ENCODE results near the gene PITRM1. TPM values are rescaled to one million over a fixed set of nuclear protein-coding genes. Genes with fewer than 3 reads are reported as not detected.
A peak's percentile ranks its signal among the peaks of the same experiment; 100 is the strongest.

The PITRM1 gene
- total RNA-seq, 6 donors from 2014 or later = 63.4 to 216 (median 77.5) TPM

- Histone ChIP-seq H3K4me3 (no peak overlapping the region), H3K27ac (no peak overlapping the region), H3K9me3 (no peaks in the 10 kb centered on the region), H3K36me3 (peaks cover 64 to 95% (median 76%) of the 10 kb centered on the region in 4 donors), H3K27me3 (no peaks in the 10 kb centered on the region), H3K4me1 (no peaks in the 10 kb centered on the region)
- WGBS, 2 donors = 94 to 96% methylated on average over 10 of the region's 10 CpGs
- TF ChIP-seq POLR2AphosphoS5 (IDR thresholded peaks at IDR 0.05) = no peak
- TF ChIP-seq POLR2A (IDR thresholded peaks at IDR 0.05) = no peak
- TF ChIP-seq EP300 (IDR thresholded peaks at IDR 0.05) = no peak
- ATAC-seq (ENCODE audit: low FRiP score in 2 of 2) (no peak), DNase-seq (no peak)
Measured at GRCh38 chr10:3159152-3159551, 13.4 kb downstream of the PITRM1 start.

- TF ChIP-seq EP300 (IDR thresholded peaks at IDR 0.05) = no peak
- TF ChIP-seq POLR2A (IDR thresholded peaks at IDR 0.05) = no peak
- no peak for TF ChIP-seq CTCF (IDR thresholded peaks at IDR 0.05)
- no peak for TF ChIP-seq POLR2AphosphoS5 (IDR thresholded peaks at IDR 0.05)
- Histone ChIP-seq H3K9me3 (no peaks in the 10 kb centered on the region), H3K27me3 (no peaks in the 10 kb centered on the region), H3K27ac (no peak overlapping the region), H3K4me3 (no peak overlapping the region), H3K4me1 (no peaks in the 10 kb centered on the region), H3K36me3 (peaks cover 65 to 100% (median 82%) of the 10 kb centered on the region in 4 donors)
- WGBS, 2 donors = 94 to 97% methylated on average over 10 of the region's 10 CpGs
- ATAC-seq (ENCODE audit: low FRiP score in 2 of 2) (no peak), DNase-seq (no peak)
Measured at GRCh38 chr10:3154666-3155065, 17.9 kb downstream of the PITRM1 start.

- Histone ChIP-seq H3K9me3 (no peaks in the 10 kb centered on the region), H3K27ac (no peak overlapping the region), H3K4me1 (no peaks in the 10 kb centered on the region), H3K36me3 (peaks cover 62 to 100% (median 82%) of the 10 kb centered on the region in 4 donors), H3K4me3 (no peak overlapping the region), H3K27me3 (no peaks in the 10 kb centered on the region)
- 83 to 86% methylated on average over 9 of the region's 9 CpGs for WGBS, 2 donors
- DNase-seq = no peak
- no peak for TF ChIP-seq POLR2AphosphoS5 (IDR thresholded peaks at IDR 0.05)
- TF ChIP-seq EP300 (IDR thresholded peaks at IDR 0.05) = no peak
- TF ChIP-seq CTCF (IDR thresholded peaks at IDR 0.05) = no peak
- TF ChIP-seq POLR2A (IDR thresholded peaks at IDR 0.05) = no peak
- ATAC-seq (ENCODE audit: low FRiP score in 2 of 2) = peak in 1 of 2 donors; percentile 29
Measured at GRCh38 chr10:3152566-3152935, 20.0 kb downstream of the PITRM1 start.

GRCh38 chr10:3151889-3152565 lies 20.6 kb downstream of the PITRM1 start:
- 93 to 94% methylated on average over 7 to 13 of the region's 13 CpGs for WGBS, 2 donors
- Histone ChIP-seq H3K9me3 (no peaks in the 10 kb centered on the region), H3K4me1 (no peaks in the 10 kb centered on the region), H3K4me3 (no peak overlapping the region), H3K27ac (no peak overlapping the region), H3K27me3 (no peaks in the 10 kb centered on the region), H3K36me3 (peaks cover 61 to 100% (median 83%) of the 10 kb centered on the region in 4 donors)
- DNase-seq (no peak), ATAC-seq (ENCODE audit: low FRiP score in 2 of 2) (no peak)
- no peak for TF ChIP-seq POLR2AphosphoS5 (IDR thresholded peaks at IDR 0.05)
- TF ChIP-seq CTCF (IDR thresholded peaks at IDR 0.05) = no peak
- no peak for TF ChIP-seq POLR2A (IDR thresholded peaks at IDR 0.05)
- TF ChIP-seq EP300 (IDR thresholded peaks at IDR 0.05) = no peak

- no peaks in the 10 kb centered on the region for H3K9me3 ChIP-seq
- DNase-seq (no peak), ATAC-seq (ENCODE audit: low FRiP score in 2 of 2) (no peak)
- 87 to 95% methylated on average over 14 of the region's 14 CpGs for WGBS, 2 donors
- no peaks in the 10 kb centered on the region for H3K4me1 ChIP-seq
- peaks cover 62 to 100% (median 86%) of the 10 kb centered on the region in 4 donors for H3K36me3 ChIP-seq
- no peak overlapping the region for H3K4me3 ChIP-seq
- no peak overlapping the region for H3K27ac ChIP-seq
- TF ChIP-seq EP300 (IDR thresholded peaks at IDR 0.05) (no peak), CTCF (IDR thresholded peaks at IDR 0.05) (no peak), POLR2AphosphoS5 (IDR thresholded peaks at IDR 0.05) (no peak), POLR2A (IDR thresholded peaks at IDR 0.05) (no peak)
- H3K27me3 ChIP-seq = no peaks in the 10 kb centered on the region
Measured at GRCh38 chr10:3150961-3151360, 21.6 kb downstream of the PITRM1 start.

Measured in upper lobe of left lung (tissue), 6 donors.